ENCODE results near the gene BRD7.
A peak's percentile ranks its signal among the peaks of the same experiment; 100 is the strongest.

The BRD7 gene

DNA sequence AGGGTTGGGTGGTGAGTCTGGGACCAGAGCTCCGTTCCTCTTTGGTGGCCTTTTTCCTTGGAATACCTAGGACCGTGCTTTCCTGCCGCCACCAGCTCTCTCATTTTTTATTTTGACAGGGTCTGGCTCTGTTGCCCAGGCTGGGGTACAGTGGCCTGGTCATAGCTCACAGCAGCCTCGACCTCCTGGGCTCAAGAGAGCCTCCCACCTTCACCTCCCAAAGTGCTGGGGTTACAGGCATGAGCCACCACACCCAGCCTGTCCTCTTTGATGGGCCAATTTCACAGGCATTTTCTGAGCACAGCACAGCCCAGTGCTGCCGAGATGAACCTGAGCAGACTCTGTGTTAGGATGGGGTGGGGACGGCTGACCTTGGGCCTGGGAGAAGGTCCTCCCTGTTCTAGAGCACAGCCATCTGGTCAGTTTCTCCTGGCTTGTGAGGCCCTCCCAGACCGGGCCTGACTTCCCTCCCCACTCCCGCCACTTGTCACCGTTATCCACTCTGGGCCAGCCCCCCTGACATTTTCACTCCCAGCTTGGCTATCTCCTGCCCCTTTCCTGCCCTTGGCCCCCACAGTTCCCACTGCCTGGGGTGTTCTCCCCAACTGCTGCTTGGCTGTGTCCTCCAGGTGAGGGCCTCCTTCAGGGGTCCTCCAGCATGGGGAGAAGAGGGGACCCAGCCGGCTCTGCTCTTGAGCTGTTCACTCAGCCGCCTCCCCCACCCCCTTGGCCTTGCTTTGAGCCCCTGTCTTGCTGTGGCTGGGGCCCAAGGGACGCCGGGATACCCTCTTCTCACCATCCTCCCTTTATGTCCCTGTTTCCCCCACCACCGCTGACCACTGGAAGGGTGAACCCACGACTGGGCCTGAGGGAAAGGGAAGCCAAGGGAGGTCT, 97.4 kb downstream of the BRD7 start:
- no peak for DNase-seq

DNA sequence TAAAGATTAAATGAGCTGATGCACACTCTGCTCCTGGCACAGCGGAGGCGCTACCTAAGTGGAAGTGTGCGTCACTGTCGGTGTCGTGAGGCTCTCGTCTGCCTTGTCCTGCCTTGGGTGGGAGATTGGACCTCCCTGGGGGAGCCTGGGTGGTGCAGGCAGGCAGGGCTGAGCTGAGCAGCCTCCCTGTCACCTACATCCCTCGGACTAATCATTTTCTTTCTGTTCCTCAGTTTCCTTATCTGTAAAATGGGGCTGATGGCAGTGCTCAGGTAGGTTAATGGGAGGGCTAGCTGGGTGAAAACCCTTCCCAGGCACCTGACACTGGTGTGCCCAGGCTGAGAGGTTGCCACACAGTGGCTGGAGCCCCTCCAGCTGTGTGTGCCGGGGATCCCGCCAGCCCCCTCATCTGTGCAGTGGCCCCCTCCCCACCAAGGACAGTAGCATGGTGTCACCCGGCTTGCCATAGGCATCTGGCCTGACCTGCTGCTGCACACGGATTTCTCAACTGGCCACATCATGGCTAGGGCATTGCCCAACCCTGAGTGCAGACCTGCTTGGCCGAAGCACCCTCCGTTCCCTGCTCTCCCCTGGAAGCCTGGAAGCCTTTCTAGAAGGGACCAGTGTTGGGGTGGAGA, 98.2 kb downstream of the BRD7 start:
- no peak for DNase-seq

DNA sequence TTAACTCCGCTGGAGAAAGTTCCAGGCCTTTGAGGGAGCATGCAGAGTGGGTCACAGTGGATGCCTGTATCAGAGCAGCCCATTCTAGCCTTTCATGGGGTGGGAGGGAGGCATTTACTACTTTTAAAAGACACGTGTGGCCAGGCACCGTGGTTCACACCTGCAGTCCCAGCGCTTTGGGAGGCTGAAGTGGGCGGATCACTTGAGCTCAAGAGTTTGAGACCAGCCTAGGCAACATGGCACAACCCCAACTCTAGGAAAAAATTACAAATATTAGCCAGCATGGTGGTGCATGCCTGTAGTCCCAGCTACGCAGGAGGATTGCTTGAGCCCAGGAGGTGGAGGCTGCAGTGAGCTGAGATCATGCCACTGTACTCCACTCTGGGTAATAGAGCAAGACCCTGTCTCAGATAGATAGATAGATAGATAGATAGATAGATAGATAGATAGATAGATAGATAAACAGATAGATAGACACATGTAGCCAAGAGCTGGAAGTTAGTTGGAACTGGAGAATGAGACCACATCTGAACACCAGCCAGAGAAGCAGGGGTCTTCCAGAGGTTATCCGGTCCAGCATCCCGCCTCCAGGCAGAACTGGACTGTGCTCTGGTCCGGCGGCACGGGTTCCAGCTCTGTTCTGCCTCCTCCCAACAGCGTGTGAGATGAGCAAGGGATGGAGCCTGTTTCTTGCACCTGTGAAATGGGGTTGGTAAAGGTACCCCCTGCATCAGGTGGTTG, 98.8 kb downstream of the BRD7 start:
- no peak for DNase-seq

DNA sequence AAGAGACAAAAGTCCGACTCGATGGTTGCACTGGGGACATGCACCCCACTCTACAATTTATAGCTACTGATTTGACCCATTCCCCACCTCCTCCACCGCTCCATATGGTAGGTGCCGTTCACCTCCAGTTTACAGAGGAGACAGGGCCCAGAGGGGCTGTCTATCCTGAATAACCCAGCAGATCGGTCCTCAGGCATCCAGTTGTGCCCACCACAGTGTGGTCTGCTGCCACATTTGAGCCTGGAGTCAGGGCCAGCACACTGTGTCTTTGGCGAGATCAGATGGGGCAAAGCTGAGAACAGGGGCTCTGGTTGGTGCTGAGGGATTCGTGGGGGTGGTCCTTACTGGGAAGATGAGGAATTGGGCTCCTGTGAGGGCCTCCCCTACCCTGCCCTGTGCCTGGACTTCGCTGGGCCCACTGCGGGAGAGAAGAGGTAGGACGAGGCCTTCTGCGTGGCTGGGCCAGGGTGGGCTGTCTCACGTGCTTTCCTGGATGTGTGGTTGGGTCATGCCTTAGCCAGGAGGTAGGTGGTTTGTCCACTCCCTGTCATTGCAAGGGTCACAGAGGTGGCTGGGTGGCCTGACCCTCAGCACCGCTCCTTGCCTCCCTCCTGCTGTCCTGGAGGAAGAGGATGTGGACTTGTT, 99.6 kb downstream of the BRD7 start:
- DNase-seq = no peak

DNA sequence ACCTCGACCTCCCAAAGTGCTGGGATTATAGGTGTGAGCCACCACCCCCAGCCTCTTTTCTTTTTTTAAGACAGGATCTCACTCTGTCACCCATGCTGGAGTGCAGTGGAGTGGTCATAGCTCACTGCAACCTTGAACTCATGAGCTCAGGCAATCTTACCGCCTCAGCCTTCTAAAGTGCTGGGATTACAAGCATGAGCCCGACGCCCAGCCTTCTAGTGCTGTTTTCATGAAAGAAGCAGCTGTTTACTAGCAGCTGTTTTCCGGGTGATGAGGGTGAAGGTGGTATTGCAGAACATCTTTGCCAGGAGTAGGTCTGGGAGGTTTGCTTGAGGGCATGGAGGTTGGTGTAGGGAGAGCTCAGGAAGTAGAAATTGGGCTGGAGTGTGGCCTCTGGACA, 100.4 kb downstream of the BRD7 start:
- peak; percentile 14 for DNase-seq

DNA sequence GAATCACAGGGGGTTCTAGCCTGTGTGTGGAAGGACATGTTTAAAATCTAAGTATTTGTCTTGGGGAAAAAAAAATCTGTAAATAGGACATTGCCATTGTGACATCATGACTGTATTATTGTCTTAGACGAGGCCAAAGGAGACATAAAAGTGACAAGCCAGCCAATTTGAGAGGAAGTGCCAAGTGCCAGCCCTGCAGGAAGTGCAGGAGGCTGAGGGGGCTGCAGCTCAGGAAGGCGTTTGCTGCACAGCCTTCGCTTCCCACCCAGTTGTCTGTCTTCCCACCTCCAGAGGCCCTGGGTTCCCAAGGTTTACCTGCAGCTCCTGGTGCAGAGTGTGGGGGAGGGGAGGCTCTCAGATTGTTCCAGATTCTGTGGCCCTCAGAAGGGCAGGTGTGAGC, 101.1 kb downstream of the BRD7 start:
- peak; percentile 32 for DNase-seq

DNA sequence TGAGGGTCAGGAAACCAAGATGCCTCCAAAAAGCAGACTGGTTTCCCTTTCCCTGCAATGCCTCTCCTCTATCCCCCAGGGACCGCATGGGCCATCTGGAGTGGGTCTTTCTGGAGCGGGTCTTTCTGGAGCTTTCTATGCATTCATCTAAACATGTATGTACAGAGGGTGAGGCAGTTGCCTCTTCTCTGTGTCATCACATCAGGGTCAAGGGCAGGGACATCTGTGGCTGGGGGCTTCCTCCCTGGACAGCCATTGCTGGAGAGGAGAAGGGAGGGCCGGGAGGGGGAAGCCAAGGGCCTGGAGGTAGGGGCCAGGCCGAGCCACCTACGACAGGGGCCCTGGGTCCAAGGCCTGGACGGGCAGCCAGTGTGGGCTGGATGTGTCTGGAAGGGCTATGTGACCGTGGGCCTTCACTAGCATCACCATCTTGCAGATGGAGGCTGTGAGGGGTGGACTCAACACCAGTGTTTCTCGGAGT, 101.6 kb downstream of the BRD7 start:
- DNase-seq = no peak

DNA sequence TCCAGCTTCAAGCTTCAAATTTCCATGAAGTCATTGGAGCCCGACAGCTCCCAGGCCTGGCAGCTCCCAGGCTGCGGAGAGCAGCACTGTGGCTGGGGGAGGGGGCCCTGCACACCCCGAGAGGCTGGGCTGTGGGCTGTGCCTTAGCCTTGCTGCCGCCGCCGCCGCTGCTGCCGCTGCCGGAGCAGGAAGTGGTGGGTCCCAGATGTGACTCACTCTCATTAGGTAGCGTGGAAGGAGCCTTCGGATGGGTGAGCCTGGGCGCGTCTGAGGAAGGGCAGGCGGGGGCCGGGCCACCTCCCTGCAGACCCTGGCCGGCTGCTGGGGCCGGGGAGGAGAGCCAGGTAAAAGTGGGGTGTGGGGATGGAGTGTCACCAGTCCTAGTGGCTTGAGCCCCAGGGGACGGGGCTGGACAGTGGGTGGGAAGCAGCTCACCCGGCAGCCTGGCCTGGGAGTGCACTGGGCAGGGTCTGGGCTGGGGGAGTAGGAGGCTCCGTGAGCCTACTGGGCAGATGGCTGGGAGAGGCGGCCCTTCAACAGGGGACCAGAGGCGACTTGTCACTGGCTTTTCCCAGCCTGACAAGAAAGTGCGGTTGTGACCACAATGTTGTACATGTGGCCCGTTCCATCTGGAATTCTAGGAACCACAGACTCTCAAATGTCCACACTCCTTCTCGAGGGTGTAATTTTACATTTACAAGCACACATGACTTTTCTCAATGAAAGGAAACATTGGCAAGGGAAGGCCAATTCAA, 102.3 kb downstream of the BRD7 start, which contains the start of gene ADCY7:
ADCY7 (plus strand) TSS at position 215 of the 755 bp plus-strand sequence. CDS start 21,629 bp downstream, outside the sequence.
- DNase-seq = peak; percentile 84

Measured in MV-4-11 (cell line).